GM12892 (cell line): ENCODE results near the gene PLEKHG2.

Source experiments
- POLR2A ChIP-seq: IDR thresholded peaks from 2 replicates; pipeline ENCODE4 v1.6.1; 2011; ENCODE audit warnings: low read depth, low read length, control low read depth
- POLR2AphosphoS5 ChIP-seq: IDR thresholded peaks from 2 replicates; pipeline ENCODE4 v1.6.1; 2011; ENCODE audit warnings: low read depth, low read length, control low read depth
- TAF1 ChIP-seq: IDR thresholded peaks from 2 replicates; pipeline ENCODE4 v1.6.1; 2011; ENCODE audit warnings: low read depth, mild to moderate bottlenecking, control low read depth, low read length, borderline replicate concordance

- TF ChIP-seq POLR2A (no peak), POLR2AphosphoS5 (no peak), TAF1 (no peak)
Observed at GRCh38 chr19:39369200-39369599, 43.3 kb upstream of the PLEKHG2 start.
